ENCODE data around the gene CYB5A.

CYB5A gene

GRCh38 chr18:74242438-74243096 is 49.2 kb downstream of the CYB5A start:
- no peak for FAIRE-seq

DNA sequence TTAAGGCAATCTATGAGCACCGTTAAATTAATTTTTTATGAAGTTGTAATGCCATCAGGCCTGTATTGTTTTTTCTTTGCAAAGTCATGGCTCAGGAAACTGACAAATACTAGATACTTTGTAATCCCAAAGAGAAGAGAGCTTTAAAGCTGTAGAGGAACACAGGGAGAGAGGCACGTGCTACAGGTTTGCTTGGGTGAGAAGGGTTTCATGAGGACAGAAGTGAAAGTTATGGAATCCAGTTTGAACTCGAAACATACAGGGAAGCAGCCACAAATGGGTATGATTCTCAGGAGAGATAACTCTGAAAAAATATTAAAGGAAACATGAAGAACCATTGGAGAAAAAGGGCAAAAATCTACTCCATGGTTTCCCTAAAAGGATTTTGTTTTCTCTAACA is 49.8 kb downstream of the CYB5A start:
- FAIRE-seq: no peak

DNA sequence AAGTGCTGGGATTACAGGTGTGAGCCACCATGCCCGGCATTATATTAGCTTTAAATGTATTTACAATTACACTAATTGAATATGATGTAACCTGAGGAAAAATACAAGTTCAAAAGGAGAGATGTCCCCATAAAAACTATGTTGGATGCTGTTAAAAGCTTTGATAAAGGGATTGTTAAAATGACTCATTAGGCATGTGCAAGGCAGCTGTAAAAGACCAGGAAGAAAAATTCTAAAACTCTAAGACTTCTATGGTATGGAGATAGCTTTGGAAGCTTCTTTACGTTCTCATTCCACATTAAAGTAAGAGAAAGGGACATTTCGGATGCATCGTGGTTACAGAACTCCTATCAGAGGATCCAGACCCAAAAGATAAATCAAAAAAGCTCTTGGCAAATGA is 50.3 kb downstream of the CYB5A start:
- FAIRE-seq: no peak

DNA sequence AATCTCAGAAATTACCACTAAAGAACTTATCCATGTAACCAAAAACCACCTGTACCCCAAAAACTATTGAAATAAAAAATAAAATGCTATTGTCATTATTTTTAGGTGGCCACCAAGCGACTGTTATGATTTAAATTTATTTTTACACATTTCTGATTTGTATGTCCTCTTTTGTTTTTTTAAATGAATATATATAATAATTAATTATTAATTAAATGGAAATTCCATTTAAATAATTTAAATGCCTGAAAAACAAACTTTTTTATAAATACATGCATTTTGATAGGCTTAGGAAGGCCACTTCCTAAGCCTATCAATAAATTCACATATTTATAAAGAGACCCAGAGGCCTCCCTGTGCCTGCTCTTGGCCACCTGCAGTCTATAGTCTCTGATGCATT is 52.2 kb downstream of the CYB5A start:
- FAIRE-seq: no peak

DNA sequence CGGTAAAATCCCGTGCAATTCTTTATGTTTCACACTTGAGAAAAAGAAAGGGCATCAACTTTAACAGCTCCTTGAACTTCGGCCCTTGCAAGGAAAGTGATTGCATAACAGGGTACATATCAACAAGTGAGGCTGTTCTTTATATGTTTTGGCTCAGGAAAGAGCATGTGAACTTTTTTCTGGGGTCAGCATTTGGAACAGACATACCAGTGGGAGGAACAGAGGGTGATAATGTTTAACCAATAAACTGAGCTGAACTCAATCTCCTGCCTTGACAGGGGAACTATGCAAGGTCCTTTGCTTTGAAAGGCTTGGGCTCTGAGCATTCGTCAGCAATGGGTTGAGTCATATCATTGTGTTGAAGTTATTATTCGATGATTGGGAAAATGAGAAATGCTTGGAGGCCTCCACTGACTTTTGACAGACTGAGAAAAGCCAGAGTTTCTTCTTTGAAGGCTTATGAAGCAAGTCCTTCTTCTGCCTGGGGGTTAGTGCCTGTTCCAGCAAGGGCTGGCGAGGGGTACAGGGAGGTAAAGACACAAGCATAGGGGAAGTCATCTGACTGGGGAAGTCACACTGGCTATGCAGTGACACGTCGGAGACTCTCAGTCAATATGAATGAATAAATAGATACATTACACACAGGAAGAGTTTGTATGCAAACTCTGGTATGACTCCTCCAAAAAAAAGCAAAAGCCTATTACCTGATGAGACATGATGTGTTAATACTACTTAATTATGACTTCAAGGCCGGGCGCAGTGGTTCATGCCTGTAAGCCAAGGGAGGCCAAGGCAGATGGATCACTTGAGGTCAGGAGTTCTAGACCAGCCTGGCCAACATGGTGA is 57.2 kb downstream of the CYB5A start:
- no peak for FAIRE-seq

GRCh38 chr18:74233933-74234325 is 57.8 kb downstream of the CYB5A start:
- FAIRE-seq: no peak

DNA sequence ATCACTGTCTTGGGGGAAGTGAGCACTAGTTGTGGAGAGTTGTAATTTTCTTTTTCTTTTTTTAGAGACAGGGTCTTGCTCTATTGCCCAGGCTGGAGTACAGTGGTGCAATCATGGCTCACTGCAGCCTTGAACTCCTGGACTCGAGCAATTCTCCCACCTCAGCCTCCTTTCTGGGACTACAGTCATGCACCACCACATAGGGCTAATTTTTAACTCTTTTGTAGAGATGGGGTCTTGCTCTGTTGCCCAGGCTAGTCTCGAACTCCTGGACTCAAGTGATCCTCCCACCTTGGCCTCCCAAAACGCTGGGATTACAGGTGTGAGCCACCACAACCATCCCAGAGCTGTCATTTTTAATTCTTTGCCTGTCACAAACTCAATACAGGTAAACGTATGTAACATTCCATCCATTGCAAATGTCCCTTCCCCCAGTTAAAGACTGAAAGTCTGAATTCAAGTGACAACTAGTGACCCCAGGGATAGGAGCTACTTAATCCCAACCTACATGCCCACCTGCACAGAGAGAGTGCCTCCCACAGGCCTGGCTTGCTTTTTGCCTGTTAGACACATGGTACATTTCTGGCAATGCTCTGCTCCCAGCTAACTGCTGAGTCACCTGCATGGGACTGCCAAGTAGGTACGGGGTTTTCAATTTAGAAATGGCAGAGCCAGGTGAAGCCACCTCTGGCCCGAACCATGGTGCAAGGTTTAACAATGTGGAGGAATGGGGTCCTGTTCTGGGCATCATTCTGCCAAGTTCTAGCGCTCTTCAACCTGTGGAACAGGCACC is 60.6 kb downstream of the CYB5A start:
- FAIRE-seq: no peak

DNA sequence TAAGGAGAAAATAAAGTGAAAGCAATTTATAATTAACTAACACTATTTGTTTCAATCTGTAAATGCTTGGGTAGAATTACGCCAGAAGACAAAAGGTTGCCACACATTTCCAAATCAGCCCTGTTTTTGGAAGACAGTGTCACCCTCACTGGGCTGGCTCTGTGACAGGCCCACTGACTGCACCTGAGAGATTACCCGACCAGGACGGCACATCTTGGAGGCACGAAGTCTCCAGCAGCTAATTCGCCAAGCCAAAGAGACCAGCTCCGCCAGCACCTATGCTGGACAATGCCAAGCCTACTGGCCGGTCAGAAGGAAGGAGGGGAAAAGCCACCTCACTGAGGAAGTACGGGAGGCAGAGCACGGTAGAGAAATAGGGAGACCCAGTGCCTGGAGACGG is 61.9 kb downstream of the CYB5A start:
- no peak for FAIRE-seq

- no peak for FAIRE-seq
Measured at GRCh38 chr18:74229005-74229404, 62.8 kb downstream of the CYB5A start.

DNA sequence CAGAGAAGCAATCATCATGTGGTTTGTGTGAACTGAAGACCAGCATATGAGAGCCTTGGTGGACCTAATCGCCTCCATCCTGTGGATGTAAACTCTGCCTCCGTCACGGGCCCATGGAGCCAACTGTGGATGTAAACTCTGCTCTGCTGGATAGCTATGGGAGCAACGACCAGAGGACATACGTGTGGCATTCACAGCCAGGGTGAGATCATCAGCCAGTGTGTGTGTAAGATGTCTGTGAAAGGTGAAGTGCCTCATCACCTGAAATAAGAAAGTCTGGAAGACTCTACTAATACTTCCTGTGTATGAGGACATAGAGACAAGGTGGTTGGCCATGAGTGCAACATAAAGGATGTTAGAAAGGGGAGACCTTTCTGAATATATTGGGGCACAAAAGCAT is 63.5 kb downstream of the CYB5A start:
- FAIRE-seq: no peak

DNA sequence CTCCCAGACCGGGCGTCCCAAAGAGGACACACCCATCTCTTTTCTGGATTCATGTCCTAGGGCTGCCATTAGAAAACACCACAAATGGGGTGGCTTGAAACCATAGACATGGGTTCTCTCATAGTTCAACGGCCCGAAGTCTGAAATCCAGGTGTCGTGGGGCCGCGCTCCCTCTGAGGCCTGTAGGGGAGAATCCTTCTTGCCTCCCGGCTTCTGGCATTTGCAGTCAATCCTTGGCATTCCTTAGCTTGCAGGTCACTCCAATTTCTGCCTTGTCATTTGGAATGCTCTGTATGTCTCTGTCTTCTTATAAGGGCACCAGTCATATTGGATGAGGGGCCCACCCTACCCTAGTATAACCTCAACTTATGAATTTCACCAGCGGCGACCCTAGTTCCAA is 65.1 kb downstream of the CYB5A start:
- no peak for FAIRE-seq

DNA sequence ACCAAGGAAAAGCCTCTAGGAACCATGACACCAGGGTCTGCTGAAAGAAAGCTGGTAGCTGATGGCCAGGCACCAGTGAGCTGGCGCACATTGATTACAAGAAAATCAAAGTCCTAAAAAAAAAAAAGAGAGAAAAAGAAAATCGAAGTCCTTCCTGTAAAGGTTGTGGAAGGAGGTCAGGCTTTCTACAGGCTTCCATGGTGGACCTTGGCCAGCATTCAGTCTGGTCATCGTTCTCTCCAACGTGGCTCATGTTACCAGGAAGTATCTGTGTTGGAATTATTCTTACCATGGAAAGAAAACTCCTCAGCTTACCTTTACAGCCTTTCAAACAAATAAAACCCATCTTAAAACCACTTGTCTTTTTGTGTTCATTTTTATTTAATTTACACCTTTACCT is 65.6 kb downstream of the CYB5A start:
- FAIRE-seq: no peak

DNA sequence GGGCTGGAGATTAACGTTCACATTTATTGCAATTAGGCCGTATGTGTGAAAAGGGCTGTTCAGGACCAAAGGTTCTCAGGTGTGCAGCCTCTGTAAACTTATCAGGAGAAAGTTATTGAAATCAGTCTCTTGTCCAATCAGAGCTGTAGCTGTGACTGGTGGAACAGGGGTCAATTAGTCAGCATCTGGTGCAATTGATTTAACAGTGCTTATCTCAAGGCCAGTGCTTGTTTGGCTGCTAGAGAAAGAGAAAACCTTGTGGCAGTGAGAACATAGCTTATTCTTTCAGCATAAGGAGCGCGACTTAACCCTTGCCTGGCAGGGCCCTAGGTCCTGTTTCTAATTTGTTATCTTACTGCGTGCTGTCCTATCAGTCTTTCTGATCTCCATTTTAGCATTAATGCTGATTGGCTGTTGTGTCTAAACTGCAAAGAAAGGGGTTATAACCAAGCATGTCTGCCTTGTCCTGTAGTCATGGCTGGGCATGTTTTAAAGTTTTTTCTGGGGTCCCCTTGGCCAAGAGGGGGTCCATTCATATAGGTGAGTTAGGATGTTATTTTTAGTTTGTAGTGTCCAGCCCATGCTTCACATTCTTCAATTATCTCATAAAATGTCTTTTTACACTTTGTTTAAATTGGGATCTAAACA is 66.4 kb downstream of the CYB5A start:
- no peak for FAIRE-seq

DNA sequence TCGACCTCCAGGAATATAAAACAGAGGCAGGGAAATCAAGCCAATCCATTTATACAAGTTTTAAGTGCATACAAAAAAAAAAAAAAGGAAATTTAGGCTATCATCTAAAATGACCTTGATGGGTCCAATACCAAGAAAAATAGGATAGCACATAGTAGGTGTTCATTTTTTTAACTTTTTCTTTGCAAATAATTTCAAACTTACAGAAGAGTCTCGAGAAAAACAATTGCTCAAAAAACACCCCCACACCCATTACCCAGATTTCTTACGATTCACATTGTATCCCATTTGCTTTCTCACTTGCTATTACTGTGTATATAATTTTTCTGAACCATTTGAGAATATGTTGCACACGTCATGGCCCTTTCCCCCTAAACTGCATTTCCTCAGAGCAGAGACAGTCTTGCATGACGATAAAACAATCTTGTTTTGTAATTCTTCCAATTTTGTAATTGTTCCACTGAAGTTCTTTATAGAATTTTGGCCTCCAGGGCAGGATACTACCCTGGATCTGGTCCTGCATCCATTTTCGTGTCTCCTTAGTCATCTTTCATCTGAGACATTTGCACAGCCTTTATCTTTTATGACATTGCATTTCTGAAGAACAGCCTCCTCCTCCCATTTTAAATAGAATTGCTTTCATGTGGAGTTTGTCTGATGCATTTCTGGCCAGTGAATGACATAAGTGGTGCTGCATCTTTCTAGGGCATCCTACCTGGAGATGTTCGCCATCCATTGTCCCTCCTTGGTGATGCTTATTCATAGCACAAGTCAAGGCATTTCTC is 68.9 kb downstream of the CYB5A start:
- FAIRE-seq: no peak

- no peak for FAIRE-seq
Measured at GRCh38 chr18:74221081-74221480, 70.7 kb downstream of the CYB5A start.

GRCh38 chr18:74219056-74219455 is 72.7 kb downstream of the CYB5A start:
- no peak for FAIRE-seq

GRCh38 chr18:74217476-74218143 is 74.2 kb downstream of the CYB5A start:
- FAIRE-seq: no peak

GRCh38 chr18:74216661-74217110 is 75.1 kb downstream of the CYB5A start:
- FAIRE-seq: no peak

DNA sequence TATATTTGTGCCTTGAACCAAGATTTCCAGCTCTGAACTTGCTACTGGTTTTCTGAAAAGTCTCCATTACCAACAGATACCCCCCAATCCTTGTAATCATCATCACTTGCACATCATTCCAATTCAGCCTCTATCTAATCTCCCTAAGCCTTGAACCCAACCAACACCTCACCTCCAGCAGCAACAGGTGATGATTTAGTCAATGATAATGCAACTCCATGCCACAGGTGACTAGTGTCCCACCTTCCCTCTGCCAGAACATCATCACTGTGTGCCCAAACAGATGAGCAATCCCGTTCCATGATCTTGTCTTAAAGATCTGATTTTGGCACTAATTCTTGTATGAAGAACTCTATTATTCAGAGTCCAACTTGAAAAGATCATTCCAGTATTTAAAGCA is 75.9 kb downstream of the CYB5A start:
- FAIRE-seq: no peak

- FAIRE-seq: no peak
Measured at GRCh38 chr18:74213429-74213828, 78.3 kb downstream of the CYB5A start.

- FAIRE-seq: no peak
Measured at GRCh38 chr18:74204526-74205152, 87.1 kb downstream of the CYB5A start.
